ENCODE data around the gene CFAP299. TPM values are rescaled to one million over a fixed set of nuclear protein-coding genes. Genes with fewer than 3 reads are reported as not detected.
"Not testable (repeated sequence)": the region's sequence is repeated elsewhere in the genome, so short reads cannot be mapped to it uniquely, and the experiment has no call there.

The CFAP299 gene
- total RNA-seq, 1 experiment from 2014 or later, result not detected

DNA sequence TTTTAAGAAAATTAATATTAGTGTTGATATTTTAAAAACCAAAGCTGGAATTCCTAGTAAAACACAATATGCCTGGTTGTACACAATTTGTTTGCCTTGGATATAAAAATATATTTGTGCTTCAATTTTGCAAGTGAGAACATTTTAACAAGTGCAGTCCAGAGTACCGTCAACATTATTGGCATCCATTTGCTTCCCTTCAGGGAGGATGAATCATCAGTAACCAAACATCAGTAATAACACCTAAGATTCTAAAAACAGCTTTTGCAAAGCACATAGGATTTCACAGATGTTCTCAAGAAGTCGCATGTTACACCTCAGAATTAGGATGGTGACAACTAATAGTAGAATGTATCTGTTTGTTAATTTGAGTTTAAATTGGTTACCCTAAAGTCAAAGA lies 432.4 kb downstream of the CFAP299 start:
- Histone ChIP-seq H3K36me3 (ENCODE audit: insufficient read depth, low read length) (no peaks in the 10 kb centered on the region), H3K27me3 (ENCODE audit: low read length) (no peaks in the 10 kb centered on the region), H3K4me1 (ENCODE audit: low read length) (no peaks in the 10 kb centered on the region), H3K9me3 (ENCODE audit: low read length) (no peaks in the 10 kb centered on the region), H3K79me2 (ENCODE audit: low read length) (no peaks in the 10 kb centered on the region), H3K9me2 (replicated peaks; ENCODE audit: insufficient read depth, low read length) (no peaks in the 10 kb centered on the region), H4K20me1 (ENCODE audit: insufficient read depth, low read depth, low read length) (no peaks in the 10 kb centered on the region), H3K4me3 (ENCODE audit: low read length) (no peak overlapping the region), H3K4me2 (ENCODE audit: low read depth, low read length, poor library complexity, severe bottlenecking) (no peak overlapping the region), H3K9ac (ENCODE audit: low read length) (no peak overlapping the region), H3K27ac (ENCODE audit: low read length) (no peak overlapping the region), H2AFZ (ENCODE audit: low read length) (no peak overlapping the region)
- no peak for DNase-seq

DNA sequence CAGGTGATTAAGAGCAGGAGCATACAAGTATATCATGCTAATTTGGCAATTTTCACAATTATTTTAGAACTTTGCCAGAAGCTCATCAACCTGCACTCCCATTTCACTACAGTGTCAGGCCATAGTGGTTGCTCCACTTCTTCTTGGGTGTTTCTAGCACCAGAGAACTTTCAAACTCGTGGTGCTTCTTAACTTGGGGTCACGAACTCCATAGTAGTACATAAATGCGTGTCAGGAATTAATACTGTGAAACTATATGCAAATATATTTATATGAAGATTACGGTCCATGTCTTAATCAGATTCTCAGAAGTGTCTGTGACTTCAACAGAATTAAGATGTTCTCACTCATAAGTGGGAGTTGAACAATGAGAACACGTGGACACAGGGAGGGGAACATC lies 440.6 kb downstream of the CFAP299 start:
- Histone ChIP-seq H3K9me2 (replicated peaks; ENCODE audit: insufficient read depth, low read length) (no peaks in the 10 kb centered on the region), H3K9ac (ENCODE audit: low read length) (no peak overlapping the region), H3K79me2 (ENCODE audit: low read length) (no peaks in the 10 kb centered on the region), H3K9me3 (ENCODE audit: low read length) (no peaks in the 10 kb centered on the region), H4K20me1 (ENCODE audit: insufficient read depth, low read depth, low read length) (no peaks in the 10 kb centered on the region), H3K4me2 (ENCODE audit: low read depth, low read length, poor library complexity, severe bottlenecking) (no peak overlapping the region), H3K36me3 (ENCODE audit: insufficient read depth, low read length) (no peaks in the 10 kb centered on the region), H3K4me3 (ENCODE audit: low read length) (no peak overlapping the region), H3K4me1 (ENCODE audit: low read length) (no peaks in the 10 kb centered on the region), H3K27ac (ENCODE audit: low read length) (no peak overlapping the region), H2AFZ (ENCODE audit: low read length) (no peak overlapping the region), H3K27me3 (ENCODE audit: low read length) (no peaks in the 10 kb centered on the region)
- no peak for DNase-seq

DNA sequence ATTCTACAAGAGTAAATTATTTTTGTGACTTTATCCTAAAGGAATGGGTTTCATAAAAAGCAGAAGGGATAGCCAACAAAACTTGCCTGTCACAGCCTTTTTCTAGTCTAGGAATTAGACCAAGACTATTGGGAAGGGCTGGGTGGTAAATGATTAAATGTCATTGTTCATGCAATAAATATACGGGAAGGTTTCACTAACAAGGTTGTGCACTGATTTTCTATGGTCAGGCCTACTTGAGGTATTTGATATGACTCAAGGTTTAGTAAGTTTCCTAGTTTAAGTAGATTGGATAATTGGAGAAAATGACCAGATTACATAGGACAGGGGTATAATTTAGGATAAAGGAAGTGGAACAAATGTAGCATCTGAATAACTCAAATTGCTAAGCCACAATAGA lies 445.9 kb downstream of the CFAP299 start:
- no peaks in the 10 kb centered on the region for H3K9me3 ChIP-seq (ENCODE audit: low read length)
- no peak for DNase-seq
- H3K79me2 ChIP-seq (ENCODE audit: low read length), result no peaks in the 10 kb centered on the region
- H3K9ac ChIP-seq (ENCODE audit: low read length), result no peak overlapping the region
- H3K4me2 ChIP-seq (ENCODE audit: low read depth, low read length, poor library complexity, severe bottlenecking), result no peak overlapping the region
- no peaks in the 10 kb centered on the region for H3K4me1 ChIP-seq (ENCODE audit: low read length)
- no peaks in the 10 kb centered on the region for H3K36me3 ChIP-seq (ENCODE audit: insufficient read depth, low read length)
- H3K27me3 ChIP-seq (ENCODE audit: low read length), result no peaks in the 10 kb centered on the region
- H3K27ac ChIP-seq (ENCODE audit: low read length), result no peak overlapping the region
- no peaks in the 10 kb centered on the region for H3K9me2 ChIP-seq (replicated peaks; ENCODE audit: insufficient read depth, low read length)
- no peak overlapping the region for H2AFZ ChIP-seq (ENCODE audit: low read length)
- no peak overlapping the region for H3K4me3 ChIP-seq (ENCODE audit: low read length)
- H4K20me1 ChIP-seq (ENCODE audit: insufficient read depth, low read depth, low read length), result no peaks in the 10 kb centered on the region

DNA sequence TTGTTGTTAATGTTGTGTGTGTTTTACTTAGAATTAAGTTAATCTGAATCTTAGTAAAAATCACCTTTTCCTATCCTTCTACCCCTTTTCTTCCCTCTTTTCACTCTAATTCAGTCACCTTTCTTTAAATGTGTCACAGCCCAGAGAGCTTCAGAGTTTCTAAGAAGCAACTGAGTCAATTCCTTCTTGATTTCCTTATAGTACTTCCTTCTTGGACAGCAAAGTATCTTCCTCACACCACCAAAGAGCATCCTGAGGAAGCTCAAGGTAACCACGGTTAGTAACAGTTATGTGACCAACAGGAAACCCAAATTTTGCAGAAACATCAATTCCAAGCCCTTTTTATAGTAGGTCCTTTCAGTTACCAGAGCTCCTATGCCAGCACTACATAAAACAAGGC lies 451.8 kb downstream of the CFAP299 start:
- H3K36me3 ChIP-seq (ENCODE audit: insufficient read depth, low read length), result no peaks in the 10 kb centered on the region
- H3K4me3 ChIP-seq (ENCODE audit: low read length), result no peak overlapping the region
- no peak overlapping the region for H3K4me2 ChIP-seq (ENCODE audit: low read depth, low read length, poor library complexity, severe bottlenecking)
- no peaks in the 10 kb centered on the region for H3K27me3 ChIP-seq (ENCODE audit: low read length)
- no peak for DNase-seq
- no peak overlapping the region for H3K9ac ChIP-seq (ENCODE audit: low read length)
- no peaks in the 10 kb centered on the region for H3K9me2 ChIP-seq (replicated peaks; ENCODE audit: insufficient read depth, low read length)
- no peaks in the 10 kb centered on the region for H3K79me2 ChIP-seq (ENCODE audit: low read length)
- no peaks in the 10 kb centered on the region for H4K20me1 ChIP-seq (ENCODE audit: insufficient read depth, low read depth, low read length)
- H2AFZ ChIP-seq (ENCODE audit: low read length), result no peak overlapping the region
- H3K4me1 ChIP-seq (ENCODE audit: low read length), result no peaks in the 10 kb centered on the region
- H3K27ac ChIP-seq (ENCODE audit: low read length), result no peak overlapping the region
- no peaks in the 10 kb centered on the region for H3K9me3 ChIP-seq (ENCODE audit: low read length)

DNA sequence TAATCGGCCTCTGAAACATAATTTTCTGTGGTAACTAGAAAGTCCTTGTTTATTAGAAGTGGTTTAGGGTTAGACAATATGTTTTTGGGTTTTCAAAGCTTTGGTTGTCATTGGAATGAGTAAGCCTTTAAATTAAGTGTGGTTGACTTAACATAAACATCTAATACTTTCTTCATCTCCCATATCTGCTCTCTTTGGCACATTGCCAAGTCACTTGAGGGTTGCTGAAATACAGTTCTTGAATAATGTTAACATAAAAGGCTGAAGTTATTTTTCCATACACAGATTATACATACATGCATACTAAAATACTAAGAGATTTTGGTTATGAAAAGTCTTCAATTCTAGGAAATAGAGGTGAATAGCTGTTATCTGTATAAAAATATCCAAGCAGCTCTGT lies 453.3 kb downstream of the CFAP299 start:
- Histone ChIP-seq H3K4me2 (ENCODE audit: low read depth, low read length, poor library complexity, severe bottlenecking) (no peak overlapping the region), H3K36me3 (ENCODE audit: insufficient read depth, low read length) (no peaks in the 10 kb centered on the region), H3K27ac (ENCODE audit: low read length) (no peak overlapping the region)

DNA sequence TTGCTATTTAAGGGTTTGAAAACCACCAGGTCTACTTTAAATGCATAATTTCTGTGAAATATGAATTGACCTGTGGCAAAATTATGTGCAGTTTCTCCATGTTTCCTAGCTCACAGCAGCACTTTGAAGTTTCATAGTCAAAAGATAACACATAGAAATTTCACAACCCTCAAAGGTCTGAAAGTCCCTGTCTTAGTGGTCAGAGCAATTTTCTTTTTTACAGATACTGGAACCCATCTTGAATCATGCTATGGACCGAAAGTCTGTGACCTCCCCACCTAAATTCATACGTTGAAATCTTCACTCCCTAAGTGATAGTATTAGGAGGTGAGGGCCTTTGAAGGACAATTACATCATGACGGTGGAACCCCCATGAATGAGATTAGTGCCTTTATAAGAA lies 454.6 kb downstream of the CFAP299 start:
- H3K9ac ChIP-seq (ENCODE audit: low read length), result no peak overlapping the region
- no peaks in the 10 kb centered on the region for H3K27me3 ChIP-seq (ENCODE audit: low read length)
- H3K4me1 ChIP-seq (ENCODE audit: low read length), result no peaks in the 10 kb centered on the region
- no peak for DNase-seq
- no peak overlapping the region for H3K4me2 ChIP-seq (ENCODE audit: low read depth, low read length, poor library complexity, severe bottlenecking)
- H3K27ac ChIP-seq (ENCODE audit: low read length), result no peak overlapping the region
- H3K4me3 ChIP-seq (ENCODE audit: low read length), result no peak overlapping the region
- no peak overlapping the region for H2AFZ ChIP-seq (ENCODE audit: low read length)
- H3K79me2 ChIP-seq (ENCODE audit: low read length), result no peaks in the 10 kb centered on the region
- no peaks in the 10 kb centered on the region for H3K9me3 ChIP-seq (ENCODE audit: low read length)
- H4K20me1 ChIP-seq (ENCODE audit: insufficient read depth, low read depth, low read length), result no peaks in the 10 kb centered on the region
- H3K9me2 ChIP-seq (replicated peaks; ENCODE audit: insufficient read depth, low read length), result no peaks in the 10 kb centered on the region
- H3K36me3 ChIP-seq (ENCODE audit: insufficient read depth, low read length), result no peaks in the 10 kb centered on the region

More for the DNA sequence above, 453.3 kb downstream of the CFAP299 start:
- Histone ChIP-seq H3K4me3 (ENCODE audit: low read length) (no peak overlapping the region), H3K9me2 (replicated peaks; ENCODE audit: insufficient read depth, low read length) (no peaks in the 10 kb centered on the region), H3K4me1 (ENCODE audit: low read length) (no peaks in the 10 kb centered on the region), H3K9me3 (ENCODE audit: low read length) (no peaks in the 10 kb centered on the region), H3K27me3 (ENCODE audit: low read length) (no peaks in the 10 kb centered on the region), H3K79me2 (ENCODE audit: low read length) (no peaks in the 10 kb centered on the region), H4K20me1 (ENCODE audit: insufficient read depth, low read depth, low read length) (no peaks in the 10 kb centered on the region), H3K9ac (ENCODE audit: low read length) (no peak overlapping the region), H2AFZ (ENCODE audit: low read length) (no peak overlapping the region)
- DNase-seq, result no peak

DNA sequence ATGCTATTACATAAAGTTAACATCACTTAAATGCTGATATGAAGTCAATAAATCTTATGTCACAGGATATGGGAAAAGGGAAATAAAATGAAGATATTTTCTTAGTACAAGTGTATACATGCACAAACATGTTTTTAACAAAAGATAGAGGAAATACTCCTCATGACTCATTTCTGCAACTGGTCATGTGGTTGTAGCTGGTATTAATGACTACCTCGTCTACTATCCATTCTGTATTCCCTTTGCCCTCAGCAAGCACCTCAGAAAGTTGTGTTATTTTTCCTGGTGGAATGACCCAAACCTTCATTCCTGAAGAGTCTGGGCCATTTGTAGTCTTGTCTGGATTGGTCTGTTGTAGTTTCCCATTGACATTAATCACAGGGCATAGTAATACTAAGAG lies 458.1 kb downstream of the CFAP299 start:
- H3K27ac ChIP-seq (ENCODE audit: low read length); H3K4me1 ChIP-seq (ENCODE audit: low read length); H2AFZ ChIP-seq (ENCODE audit: low read length); H3K4me3 ChIP-seq (ENCODE audit: low read length); H4K20me1 ChIP-seq (ENCODE audit: insufficient read depth, low read depth, low read length); H3K79me2 ChIP-seq (ENCODE audit: low read length); H3K4me2 ChIP-seq (ENCODE audit: low read depth, low read length, poor library complexity, severe bottlenecking); DNase-seq; H3K9me2 ChIP-seq (replicated peaks; ENCODE audit: insufficient read depth, low read length); H3K9me3 ChIP-seq (ENCODE audit: low read length); H3K27me3 ChIP-seq (ENCODE audit: low read length); H3K9ac ChIP-seq (ENCODE audit: low read length); H3K36me3 ChIP-seq (ENCODE audit: insufficient read depth, low read length): not testable (repeated sequence)

DNA sequence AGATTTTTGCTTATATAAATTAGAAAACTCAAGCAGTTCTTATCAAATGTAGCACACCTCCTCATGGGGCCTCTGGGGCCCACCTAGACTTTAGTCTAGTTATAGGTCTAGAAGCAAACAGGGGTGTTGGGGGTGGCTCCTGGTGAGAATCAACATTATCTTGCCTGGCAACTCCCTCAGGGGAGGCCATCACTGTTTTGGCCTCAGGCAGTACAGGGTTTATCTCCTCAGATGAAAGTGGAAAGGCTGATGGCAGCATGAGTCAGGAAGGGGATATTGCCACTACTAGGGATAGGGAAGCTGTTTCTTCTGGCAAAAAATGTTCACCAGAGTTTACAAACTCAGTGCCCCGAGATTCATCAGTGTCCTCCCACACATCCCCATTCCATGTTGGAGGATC lies 462.6 kb downstream of the CFAP299 start:
- no peak overlapping the region for H3K9ac ChIP-seq (ENCODE audit: low read length)

DNA sequence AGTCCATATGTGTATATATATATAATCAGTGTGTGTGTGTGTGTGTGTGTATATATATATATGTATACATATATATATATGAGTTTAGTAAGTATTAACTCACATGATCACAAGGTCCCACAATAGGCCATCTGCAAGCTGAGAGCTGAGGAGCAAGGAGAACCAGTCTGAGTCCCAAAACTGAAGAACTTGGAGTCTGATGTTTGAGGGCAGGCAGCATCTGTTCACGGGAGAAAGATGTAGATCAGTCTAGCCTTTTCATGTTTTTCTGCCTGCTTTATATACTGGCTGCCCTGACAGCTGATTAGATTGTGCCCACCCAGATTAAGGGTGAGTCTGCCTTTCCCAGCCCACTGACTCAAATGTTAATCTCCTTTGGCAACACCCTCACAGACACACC lies 465.2 kb downstream of the CFAP299 start:
- H3K4me2 ChIP-seq (ENCODE audit: low read depth, low read length, poor library complexity, severe bottlenecking); H3K36me3 ChIP-seq (ENCODE audit: insufficient read depth, low read length); H3K4me1 ChIP-seq (ENCODE audit: low read length); H3K9ac ChIP-seq (ENCODE audit: low read length); H2AFZ ChIP-seq (ENCODE audit: low read length); H3K9me2 ChIP-seq (replicated peaks; ENCODE audit: insufficient read depth, low read length); DNase-seq; H3K4me3 ChIP-seq (ENCODE audit: low read length); H3K27me3 ChIP-seq (ENCODE audit: low read length); H3K79me2 ChIP-seq (ENCODE audit: low read length); H3K9me3 ChIP-seq (ENCODE audit: low read length); H3K27ac ChIP-seq (ENCODE audit: low read length); H4K20me1 ChIP-seq (ENCODE audit: insufficient read depth, low read depth, low read length): not testable (repeated sequence)

More for the DNA sequence above, 462.6 kb downstream of the CFAP299 start:
- H3K4me2 ChIP-seq (ENCODE audit: low read depth, low read length, poor library complexity, severe bottlenecking), result no peak overlapping the region
- H3K27me3 ChIP-seq (ENCODE audit: low read length), result no peaks in the 10 kb centered on the region
- H3K4me1 ChIP-seq (ENCODE audit: low read length), result no peaks in the 10 kb centered on the region
- no peaks in the 10 kb centered on the region for H3K9me3 ChIP-seq (ENCODE audit: low read length)
- H3K36me3 ChIP-seq (ENCODE audit: insufficient read depth, low read length), result no peaks in the 10 kb centered on the region
- no peak for DNase-seq
- no peak overlapping the region for H2AFZ ChIP-seq (ENCODE audit: low read length)
- H3K4me3 ChIP-seq (ENCODE audit: low read length), result no peak overlapping the region
- H4K20me1 ChIP-seq (ENCODE audit: insufficient read depth, low read depth, low read length), result no peaks in the 10 kb centered on the region
- no peaks in the 10 kb centered on the region for H3K79me2 ChIP-seq (ENCODE audit: low read length)
- no peaks in the 10 kb centered on the region for H3K9me2 ChIP-seq (replicated peaks; ENCODE audit: insufficient read depth, low read length)
- no peak overlapping the region for H3K27ac ChIP-seq (ENCODE audit: low read length)

Measured in Karpas-422 (cell line).